Activated B cell treated with CpG ODN at 0.5 μM for 24 hours (primary cell): ENCODE data around the gene GMPPA. TPM values are rescaled to one million over a fixed set of nuclear protein-coding genes. Genes with fewer than 3 reads are reported as not detected.

Experiments
- ATAC-seq: fragments of 200-7000 bp; cut with Tn5 transposase; one replicate; pipeline ENCODE4 v1.10.0; 2021; ENCODE audit warnings: low read depth, mild to moderate bottlenecking, moderate library complexity
- CTCF ChIA-PET: fragments of 350-600 bp; sonication (Branson Sonifier 250); formaldehyde crosslinking; loops from one replicate; lab custom pipeline; 2021; ENCODE audit warnings: antibody characterized with exemption; lab: Charles Lee
- POLR2A ChIA-PET: fragments of 350-600 bp; sonication (Branson Sonifier 250); formaldehyde crosslinking; loops from one replicate; lab custom pipeline; 2021; ENCODE audit warnings: antibody characterized with exemption; lab: Charles Lee
- DNase-seq: peaks from one replicate; pipeline ENCODE4 v3.0.0; 2022
- H3K27ac Mint-ChIP-seq: one replicate; pipeline ENCODE4 v1.8.0; 2020; ENCODE audit warnings: mixed read lengths
- H3K27me3 Mint-ChIP-seq: one replicate; pipeline ENCODE4 v1.8.0; 2021; ENCODE audit warnings: mixed read lengths
- H3K36me3 Mint-ChIP-seq: one replicate; pipeline ENCODE4 v1.8.0; 2021; ENCODE audit warnings: low read depth, mixed read lengths
- H3K4me1 Mint-ChIP-seq: one replicate; pipeline ENCODE4 v1.8.0; 2021; ENCODE audit warnings: mixed read lengths
- H3K4me3 Mint-ChIP-seq: one replicate; pipeline ENCODE4 v1.8.0; 2020; ENCODE audit warnings: mild to moderate bottlenecking, mixed read lengths
- H3K9me3 Mint-ChIP-seq: one replicate; pipeline ENCODE4 v1.8.0; 2020; ENCODE audit warnings: mixed read lengths
- CTCF ChIP-seq: fragments of 200-600 bp; IDR thresholded peaks from one replicate; pipeline ENCODE4 v1.8.0; 2022; ENCODE audit warnings: antibody characterized with exemption, mild to moderate bottlenecking
- intact Hi-C: fragments of 100-400 bp; cut with micrococcal nuclease; formaldehyde crosslinking; loops from one replicate; pipeline ENCODE4 v1.15.1; 2024
- total RNA-seq: library from RNA; stranded (reverse); gene quantifications from 2 replicates; pipeline ENCODE4 v1.2.3, GENCODE V29; 2022

Gene GMPPA
- total RNA-seq, 1 donor from 2014 or later = 33.0 TPM

GRCh38 chr2:219490186-219490585 is 8.5 kb upstream of the GMPPA start:
- no peaks in the 10 kb centered on the region for H3K36me3 Mint-ChIP-seq
- no peak overlapping the region for H3K4me3 Mint-ChIP-seq
- intact Hi-C loops = loop anchor here (10.0 kb wide), 1 partner anchor 1715 kb away; no protein-coding TSS in a partner anchor
- peaks cover 52% of the 10 kb centered on the region for H3K27me3 Mint-ChIP-seq
- DNase-seq = no peak
- H3K27ac Mint-ChIP-seq = no peak overlapping the region
- POLR2A ChIA-PET = no interaction called here
- H3K9me3 Mint-ChIP-seq = no peaks in the 10 kb centered on the region
- CTCF ChIA-PET = no interaction called here
- no peaks in the 10 kb centered on the region for H3K4me1 Mint-ChIP-seq
- no peak for TF ChIP-seq CTCF
- no peak for ATAC-seq

GRCh38 chr2:219490600-219491130 is 8.0 kb upstream of the GMPPA start:
- H3K9me3 Mint-ChIP-seq = no peaks in the 10 kb centered on the region
- H3K4me1 Mint-ChIP-seq = peaks cover 2% of the 10 kb centered on the region
- ATAC-seq (no peak), DNase-seq (no peak)
- intact Hi-C loops = loop anchor here (10.0 kb wide), 1 partner anchor 1714 kb away; no protein-coding TSS in a partner anchor
- ChIA-PET POLR2A (no interaction called here), CTCF (no interaction called here)
- H3K27ac Mint-ChIP-seq = no peak overlapping the region
- TF ChIP-seq CTCF = no peak
- no peaks in the 10 kb centered on the region for H3K36me3 Mint-ChIP-seq
- peaks cover 51% of the 10 kb centered on the region for H3K27me3 Mint-ChIP-seq
- no peak overlapping the region for H3K4me3 Mint-ChIP-seq

GRCh38 chr2:219491278-219491963 is 7.3 kb upstream of the GMPPA start:
- POLR2A ChIA-PET = no interaction called here
- Mint-ChIP-seq H3K36me3 (no peaks in the 10 kb centered on the region), H3K27ac (no peak overlapping the region), H3K9me3 (no peaks in the 10 kb centered on the region), H3K4me1 (peaks cover 6% of the 10 kb centered on the region), H3K4me3 (no peak overlapping the region), H3K27me3 (peaks cover 48% of the 10 kb centered on the region)
- intact Hi-C loops = loop anchor here (10.0 kb wide), 1 partner anchor 1713 kb away; no protein-coding TSS in a partner anchor
- CTCF ChIA-PET = interaction anchor here (5.7 kb wide), 1 partner anchor 39 kb away, joined by 63 read pairs; no protein-coding TSS in a partner anchor
- no peak for TF ChIP-seq CTCF
- ATAC-seq (no peak), DNase-seq (no peak)

- no peak for ATAC-seq
- no peak for DNase-seq
- H3K36me3 Mint-ChIP-seq = no peaks in the 10 kb centered on the region
- CTCF ChIA-PET = interaction anchor here (5.7 kb wide), 1 partner anchor 37 kb away, joined by 63 read pairs; no protein-coding TSS in a partner anchor
- no peak overlapping the region for H3K4me3 Mint-ChIP-seq
- no peaks in the 10 kb centered on the region for H3K9me3 Mint-ChIP-seq
- peaks cover 14% of the 10 kb centered on the region for H3K4me1 Mint-ChIP-seq
- H3K27ac Mint-ChIP-seq = no peak overlapping the region
- POLR2A ChIA-PET = no interaction called here
- intact Hi-C loops = loop anchor here (10.0 kb wide), 1 partner anchor 1712 kb away; no protein-coding TSS in a partner anchor
- peaks cover 48% of the 10 kb centered on the region for H3K27me3 Mint-ChIP-seq
- TF ChIP-seq CTCF = no peak
Measured at GRCh38 chr2:219492575-219492974, 6.1 kb upstream of the GMPPA start.

GRCh38 chr2:219493086-219493485 is 5.6 kb upstream of the GMPPA start:
- H3K4me1 Mint-ChIP-seq = peaks cover 16% of the 10 kb centered on the region
- ChIA-PET CTCF (interaction anchor here (5.7 kb wide), 1 partner anchor 37 kb away, joined by 63 read pairs; no protein-coding TSS in a partner anchor), POLR2A (no interaction called here)
- H3K27me3 Mint-ChIP-seq = peaks cover 49% of the 10 kb centered on the region
- no peak overlapping the region for H3K27ac Mint-ChIP-seq
- TF ChIP-seq CTCF = no peak
- no peak for DNase-seq
- no peaks in the 10 kb centered on the region for H3K36me3 Mint-ChIP-seq
- intact Hi-C loops = loop anchor here (10.0 kb wide), 1 partner anchor 1712 kb away; no protein-coding TSS in a partner anchor
- no peak for ATAC-seq
- H3K4me3 Mint-ChIP-seq = no peak overlapping the region
- no peaks in the 10 kb centered on the region for H3K9me3 Mint-ChIP-seq
